GM18505 (cell line): ENCODE results near the gene ANKMY2.

ENCODE experiments used
- ATAC-seq: cut with Tn5 transposase; IDR thresholded peaks from one replicate; pipeline ENCODE4 v1.9.1; 2021; ENCODE audit not compliant: unreplicated experiment
- POLR2A ChIP-seq: IDR thresholded peaks from 4 replicates; pipeline ENCODE4 v1.6.1; 2011; ENCODE audit warnings: borderline replicate concordance; ENCODE audit not compliant: insufficient read depth, insufficient read length; ENCODE audit errors: extremely low read depth

ANKMY2 gene

GRCh38 chr7:16564023-16564380 is 81.6 kb downstream of the ANKMY2 start:
- no peak for TF ChIP-seq POLR2A
- no peak for ATAC-seq

- no peak for TF ChIP-seq POLR2A
- ATAC-seq, result peak; percentile 87
Observed at GRCh38 chr7:16563281-16564022, 82.1 kb downstream of the ANKMY2 start.

DNA sequence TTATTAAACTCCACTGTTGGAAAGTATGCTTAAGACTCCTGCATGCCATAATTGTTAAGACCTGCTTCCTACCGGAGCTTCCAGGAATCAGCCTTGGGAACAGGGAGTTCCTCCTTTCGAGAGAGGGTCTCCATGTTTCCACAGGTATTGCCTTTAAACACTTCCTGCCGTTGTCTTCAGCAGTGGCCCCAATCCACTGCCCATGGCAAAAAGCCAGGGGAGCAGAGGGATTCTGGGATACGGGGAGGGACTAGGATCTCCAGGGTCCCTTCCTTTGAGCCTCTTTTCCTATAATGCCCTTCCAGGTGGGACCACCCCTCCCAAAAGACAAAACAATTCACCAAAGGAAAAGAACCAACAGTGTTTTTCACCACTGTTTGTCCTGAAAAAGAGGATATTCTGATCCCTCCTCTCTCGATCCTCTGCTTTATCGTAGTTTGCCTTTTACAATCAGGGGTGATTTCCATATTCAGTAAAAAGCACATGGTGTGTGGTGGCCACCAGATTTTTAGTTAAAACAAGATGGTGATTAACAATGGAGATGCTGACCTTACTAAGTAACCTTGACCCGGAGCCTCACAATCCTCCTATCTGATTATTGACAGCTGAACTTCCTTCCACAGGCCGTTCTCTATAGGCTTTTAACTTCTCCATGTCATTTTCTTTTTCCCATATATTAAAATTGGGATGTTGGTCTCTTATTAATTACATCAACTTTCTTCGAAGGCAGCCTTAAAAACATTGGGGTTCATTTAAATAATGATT is 82.9 kb downstream of the ANKMY2 start:
- TF ChIP-seq POLR2A, result no peak
- no peak for ATAC-seq

DNA sequence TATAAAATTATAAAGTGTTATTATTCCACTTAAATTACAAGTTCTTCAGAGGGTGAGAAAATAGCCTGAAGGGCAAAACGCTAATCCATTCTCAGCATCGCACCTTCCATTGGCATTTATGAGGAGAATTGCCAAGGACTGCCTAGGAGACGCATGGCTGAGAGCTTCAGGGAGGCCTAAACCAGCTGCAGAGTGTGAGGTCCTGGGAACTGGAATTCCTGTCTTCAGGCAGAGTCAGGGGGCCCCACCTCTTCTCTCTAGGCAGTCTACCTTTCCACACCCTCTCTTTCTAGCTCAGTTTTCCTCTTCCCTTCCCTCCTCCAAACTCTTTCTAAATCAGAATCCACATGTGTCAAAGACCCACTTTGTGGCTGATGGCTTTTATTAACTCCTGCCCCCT is 83.6 kb downstream of the ANKMY2 start:
- ATAC-seq, result no peak
- no peak for TF ChIP-seq POLR2A

DNA sequence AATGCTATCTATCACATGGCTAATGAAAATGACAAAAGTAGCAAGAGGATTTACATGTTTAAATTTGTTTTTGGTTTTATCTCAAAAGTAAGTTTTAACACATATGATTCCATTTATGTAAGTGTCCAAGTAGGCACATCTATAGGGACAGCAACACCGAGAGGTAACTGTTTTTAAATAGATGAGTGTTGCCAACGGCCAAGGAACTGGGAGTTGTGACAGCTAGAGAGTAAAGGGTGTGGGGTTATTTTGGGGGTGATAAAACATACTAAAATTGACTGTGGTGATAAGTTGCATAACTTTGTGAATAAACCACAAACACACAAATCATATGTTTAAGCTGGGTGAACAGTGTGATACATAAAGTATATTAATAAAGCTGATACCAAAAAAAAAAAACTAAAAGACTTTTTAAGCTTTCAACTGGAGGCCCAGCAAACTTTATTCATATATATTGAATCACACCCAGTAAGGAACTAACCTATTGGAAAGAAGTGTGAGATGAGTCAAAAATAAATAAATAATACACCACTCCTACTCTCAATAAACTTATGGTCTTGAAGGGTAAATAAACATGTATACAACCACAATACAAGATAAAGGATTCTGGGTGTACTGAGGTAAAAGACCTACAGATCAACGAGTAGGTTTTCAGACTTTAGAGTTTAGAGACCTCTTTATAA is 85.9 kb downstream of the ANKMY2 start:
- no peak for ATAC-seq
- TF ChIP-seq POLR2A, result no peak

- TF ChIP-seq POLR2A, result no peak
- ATAC-seq, result no peak
Observed at GRCh38 chr7:16558761-16559302, 86.7 kb downstream of the ANKMY2 start.

- ATAC-seq, result no peak
- TF ChIP-seq POLR2A, result no peak
Observed at GRCh38 chr7:16556359-16556758, 89.2 kb downstream of the ANKMY2 start.

DNA sequence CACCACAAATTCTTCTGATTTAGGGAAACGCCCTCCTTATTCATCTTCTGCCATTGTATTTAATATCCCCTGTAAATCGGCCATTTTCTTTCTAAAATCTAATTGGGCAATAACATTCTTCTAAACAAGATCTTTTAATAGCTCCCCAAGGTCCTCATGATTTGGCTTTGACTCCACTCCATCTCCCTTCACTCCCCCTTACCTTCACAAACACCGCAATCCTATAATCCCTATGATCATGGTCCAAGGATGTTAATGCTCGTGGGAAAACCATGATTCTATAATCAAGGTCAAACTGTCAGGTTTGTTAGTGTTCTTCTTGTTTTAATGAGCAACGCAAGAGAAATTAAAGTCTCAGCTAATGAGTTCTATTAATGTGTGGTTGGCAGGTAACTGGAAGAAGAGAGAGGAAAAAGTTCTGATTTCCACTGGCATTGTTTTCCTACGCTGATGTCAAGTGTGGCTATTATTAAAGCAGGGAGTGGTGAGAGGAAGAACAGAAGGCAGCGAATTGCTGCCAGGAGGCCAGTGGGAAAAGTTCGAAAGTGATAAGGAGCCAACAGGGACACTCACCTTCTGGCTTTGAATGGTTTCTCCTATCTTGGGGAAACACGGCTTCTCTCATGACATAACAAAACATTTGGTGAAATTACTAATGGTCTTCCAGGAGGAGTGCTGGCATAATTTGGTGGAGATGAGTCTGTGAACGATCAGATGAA is 90.9 kb downstream of the ANKMY2 start:
- ATAC-seq, result no peak
- TF ChIP-seq POLR2A, result no peak

DNA sequence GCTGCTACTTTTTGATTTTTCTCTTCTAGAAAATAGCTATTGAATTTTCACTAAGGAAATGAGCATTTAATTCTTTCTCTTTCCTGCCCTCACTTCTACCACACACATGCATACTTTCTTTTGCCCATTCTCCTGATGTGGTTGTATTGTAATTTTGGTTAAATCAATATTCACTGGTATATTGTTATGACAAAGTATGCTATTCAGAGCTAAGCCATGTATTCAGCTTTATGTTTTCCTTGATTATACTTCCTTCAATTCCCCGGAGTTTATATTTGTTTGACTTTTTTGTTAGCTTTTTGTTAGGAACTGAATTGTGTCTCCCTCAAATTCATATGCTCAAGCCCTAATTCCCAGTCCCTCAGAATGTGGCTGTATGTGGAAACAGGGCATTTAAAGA is 94.9 kb downstream of the ANKMY2 start:
- TF ChIP-seq POLR2A, result no peak
- no peak for ATAC-seq
